Fibroblast of the conjunctiva (primary cell): ENCODE measurements around the gene ZC3H14.
"Not testable (repeated sequence)": the region's sequence is repeated elsewhere in the genome, so short reads cannot be mapped to it uniquely, and the experiment has no call there.

ENCODE experiments used
- DNase-seq: peaks from one replicate; pipeline ENCODE4 v3.0.0-alpha.2; 2010; ENCODE audit warnings: low read depth

The ZC3H14 gene, protein sequence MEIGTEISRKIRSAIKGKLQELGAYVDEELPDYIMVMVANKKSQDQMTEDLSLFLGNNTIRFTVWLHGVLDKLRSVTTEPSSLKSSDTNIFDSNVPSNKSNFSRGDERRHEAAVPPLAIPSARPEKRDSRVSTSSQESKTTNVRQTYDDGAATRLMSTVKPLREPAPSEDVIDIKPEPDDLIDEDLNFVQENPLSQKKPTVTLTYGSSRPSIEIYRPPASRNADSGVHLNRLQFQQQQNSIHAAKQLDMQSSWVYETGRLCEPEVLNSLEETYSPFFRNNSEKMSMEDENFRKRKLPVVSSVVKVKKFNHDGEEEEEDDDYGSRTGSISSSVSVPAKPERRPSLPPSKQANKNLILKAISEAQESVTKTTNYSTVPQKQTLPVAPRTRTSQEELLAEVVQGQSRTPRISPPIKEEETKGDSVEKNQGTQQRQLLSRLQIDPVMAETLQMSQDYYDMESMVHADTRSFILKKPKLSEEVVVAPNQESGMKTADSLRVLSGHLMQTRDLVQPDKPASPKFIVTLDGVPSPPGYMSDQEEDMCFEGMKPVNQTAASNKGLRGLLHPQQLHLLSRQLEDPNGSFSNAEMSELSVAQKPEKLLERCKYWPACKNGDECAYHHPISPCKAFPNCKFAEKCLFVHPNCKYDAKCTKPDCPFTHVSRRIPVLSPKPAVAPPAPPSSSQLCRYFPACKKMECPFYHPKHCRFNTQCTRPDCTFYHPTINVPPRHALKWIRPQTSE

DNA sequence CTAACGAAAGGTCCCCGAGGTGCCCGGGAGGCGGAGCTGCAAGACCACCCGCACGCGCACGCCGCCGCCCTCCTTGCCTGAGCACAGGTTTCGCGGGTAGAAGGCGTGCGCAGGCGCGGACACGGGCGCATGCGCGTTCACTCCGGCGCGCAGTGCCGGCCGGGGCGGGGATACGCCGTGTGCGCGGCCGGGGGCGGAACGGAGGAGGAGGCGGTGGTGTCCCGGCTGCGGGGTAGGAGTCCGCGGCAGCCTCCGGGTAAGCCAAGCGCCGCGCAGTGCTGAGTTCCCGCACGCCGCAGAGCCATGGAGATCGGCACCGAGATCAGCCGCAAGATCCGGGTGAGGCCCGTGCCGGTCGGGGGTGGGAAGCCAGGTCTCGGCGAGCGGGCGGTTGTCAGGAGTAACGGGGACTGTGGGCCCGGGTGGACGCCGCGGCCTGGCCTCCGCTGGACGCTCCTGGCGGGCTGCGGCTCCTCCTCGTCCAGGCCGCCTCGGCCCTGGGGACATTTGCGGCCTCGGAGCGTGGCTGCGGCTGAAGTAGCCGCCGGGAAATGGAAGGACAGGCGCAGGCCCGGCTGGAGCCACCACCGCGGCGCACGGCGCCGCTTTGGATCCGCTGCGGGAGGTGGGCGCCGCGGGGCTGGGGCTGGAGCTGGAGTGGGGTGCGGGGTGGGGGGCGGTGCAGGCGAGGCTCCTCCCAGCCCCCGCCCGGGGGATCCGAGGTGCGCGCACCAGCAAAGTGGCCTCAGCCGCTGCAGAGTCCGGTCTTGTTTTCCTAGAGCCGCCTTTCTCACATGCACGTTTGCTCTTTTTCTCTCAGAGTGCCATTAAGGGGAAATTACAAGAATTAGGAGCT, at the start of gene ZC3H14:
TSS of gene ZC3H14 (plus strand) at position 207 of the 856 bp plus-strand sequence. CDS start at position 304, 97 bp downstream.
- peak; percentile 72 for DNase-seq

DNA sequence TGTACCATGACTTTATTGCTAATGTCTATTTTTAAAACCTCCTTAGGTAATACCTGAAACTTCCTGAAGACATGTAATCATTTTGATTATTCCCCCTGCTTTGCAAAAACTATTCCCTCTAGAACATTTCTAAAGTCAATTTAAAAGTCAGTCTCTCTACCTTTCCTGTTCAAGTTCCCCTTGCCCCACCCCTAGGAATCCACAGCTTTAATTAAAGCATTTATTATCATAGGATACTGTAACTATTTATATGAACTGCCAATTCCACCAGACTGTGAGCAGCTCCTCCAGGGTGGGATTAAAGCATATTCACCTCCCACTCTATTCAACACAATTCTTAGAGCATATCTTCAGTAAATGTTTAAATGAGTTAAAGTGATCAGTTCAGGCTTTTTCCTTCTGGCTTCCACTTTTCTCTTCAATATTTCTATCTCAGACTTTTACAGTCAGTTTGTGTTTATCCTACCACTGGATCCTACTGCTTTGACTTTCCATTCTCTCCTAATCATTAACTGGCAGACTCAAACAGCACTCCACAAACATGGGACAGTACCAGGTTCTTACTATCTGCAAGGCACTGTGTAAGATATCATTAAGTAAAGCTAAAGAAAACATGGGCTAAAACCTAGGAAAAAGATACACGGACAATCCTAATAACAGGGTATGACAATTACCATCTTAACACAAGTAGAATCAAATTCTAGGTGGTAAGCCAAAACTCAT, 47.2 kb upstream of the ZC3H14 start:
- DNase-seq = no peak

DNA sequence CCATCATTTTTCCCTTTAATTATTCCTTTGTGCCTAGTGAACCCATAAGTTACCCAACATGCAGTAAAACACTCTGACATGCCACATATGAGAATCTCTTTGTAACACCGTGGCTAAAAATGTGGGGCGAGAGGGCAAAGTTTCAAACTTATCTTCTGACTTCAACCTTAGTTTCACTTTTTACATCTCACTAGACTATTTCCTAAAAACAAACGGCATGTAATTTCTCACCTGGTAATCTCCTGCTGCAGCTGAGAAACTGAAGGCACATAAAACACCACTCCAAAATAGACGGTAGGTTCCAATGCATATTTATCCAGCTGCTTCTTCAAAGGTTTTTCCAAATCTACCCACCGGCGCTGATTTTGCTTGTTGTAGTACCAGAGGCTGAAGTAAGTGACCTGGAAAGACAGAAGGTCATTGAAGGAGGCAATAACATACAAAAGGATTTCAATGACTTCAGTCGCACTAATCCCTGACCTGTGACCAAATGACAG, 45.9 kb upstream of the ZC3H14 start:
- DNase-seq = no peak

DNA sequence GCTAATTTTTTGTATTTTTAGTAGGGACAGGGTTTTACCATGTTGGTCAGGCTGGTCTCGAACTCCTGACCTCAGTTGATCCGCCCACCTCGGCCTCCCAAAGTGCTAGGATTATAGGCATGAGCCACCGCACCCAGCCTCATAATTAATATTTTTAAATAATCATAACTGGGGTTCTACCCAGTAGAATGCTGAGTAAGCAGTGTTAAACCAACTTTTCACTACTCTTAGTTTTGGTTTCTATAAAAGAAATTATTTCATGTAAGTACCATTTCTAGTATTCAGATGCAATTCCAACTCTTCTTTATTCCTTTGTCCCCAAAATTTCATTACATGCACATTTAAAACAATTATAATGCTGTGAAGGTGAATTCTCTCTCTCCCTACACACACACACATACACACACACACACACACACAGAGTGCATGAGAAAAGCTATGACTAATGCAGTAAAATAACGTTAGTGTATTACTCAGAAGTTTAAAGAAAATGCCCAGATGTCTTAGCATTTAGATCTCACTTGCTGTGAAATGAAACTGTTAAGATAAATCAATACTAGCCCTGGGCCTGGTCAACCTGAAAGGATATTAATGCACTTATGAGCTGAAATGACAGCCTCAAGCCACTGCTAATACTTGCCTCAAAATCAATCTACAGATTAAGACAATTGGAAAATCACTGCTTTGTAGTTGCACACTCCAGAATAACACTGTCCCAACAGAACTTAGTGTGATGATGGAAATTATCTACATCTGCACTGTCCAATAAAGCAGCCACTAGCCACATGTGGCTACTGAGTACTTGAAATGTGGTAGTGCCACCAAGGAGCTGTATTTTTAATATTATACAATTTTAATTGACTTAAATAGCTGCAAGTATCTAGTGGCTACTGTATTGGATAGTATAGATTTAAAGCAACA, 44.0 kb upstream of the ZC3H14 start:
- DNase-seq = peak; percentile 34

DNA sequence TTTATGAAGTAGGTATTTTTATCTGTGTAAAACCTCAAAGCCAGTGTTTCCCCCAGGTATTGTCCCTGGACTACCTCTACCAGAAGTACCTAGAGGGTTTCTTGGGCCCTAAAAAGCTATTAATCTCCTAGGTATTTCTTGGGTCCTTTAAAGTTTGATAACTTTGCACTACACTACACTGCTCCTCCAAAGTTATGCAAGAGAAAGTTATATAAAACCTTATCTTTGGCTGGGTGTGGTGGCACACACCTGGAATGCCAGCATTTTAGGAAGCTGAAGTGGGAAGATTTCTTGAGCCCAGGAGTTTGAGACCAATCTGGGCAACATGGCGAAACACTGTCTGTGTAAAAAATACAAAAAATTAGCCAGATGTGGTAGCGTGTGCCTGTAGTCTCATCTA, 42.9 kb upstream of the ZC3H14 start:
- no peak for DNase-seq

DNA sequence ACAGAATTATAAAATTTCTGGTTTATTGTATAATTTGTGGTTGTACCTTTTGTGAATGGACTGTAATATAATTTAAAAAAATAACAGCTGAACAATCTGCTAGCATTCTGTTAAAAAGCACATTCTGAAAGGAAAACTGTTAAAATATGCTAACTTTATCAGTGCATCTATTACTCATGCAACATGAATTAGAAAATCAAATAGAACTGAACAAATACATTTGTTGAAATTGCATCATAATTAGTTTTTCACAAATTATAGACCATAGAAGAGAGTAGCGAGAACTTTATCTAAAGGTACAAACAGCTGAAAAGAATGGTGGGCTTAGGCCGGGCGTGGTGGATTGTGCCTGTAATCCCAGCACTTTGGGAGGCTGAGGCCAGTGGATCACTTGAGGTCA, 41.0 kb upstream of the ZC3H14 start:
- DNase-seq = no peak

DNA sequence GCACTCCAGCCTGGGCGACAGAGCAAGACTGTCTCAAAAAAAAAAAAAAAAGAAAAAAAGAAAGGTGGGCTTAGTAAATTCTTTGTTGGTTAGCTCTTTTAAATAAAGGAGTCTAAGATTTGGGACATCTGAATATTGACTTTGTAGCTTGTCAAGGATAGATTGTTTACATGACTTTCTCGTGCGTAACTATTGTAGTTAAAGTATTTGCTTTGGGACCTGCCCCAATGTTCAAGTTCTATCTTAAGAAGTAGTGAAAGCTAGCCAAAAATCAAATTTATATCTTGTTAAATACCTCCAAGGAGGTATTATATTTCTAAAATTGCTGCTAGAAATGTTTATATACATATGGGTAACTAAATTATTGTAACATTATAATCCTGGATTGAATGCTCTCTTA, 40.4 kb upstream of the ZC3H14 start:
- DNase-seq = no peak

DNA sequence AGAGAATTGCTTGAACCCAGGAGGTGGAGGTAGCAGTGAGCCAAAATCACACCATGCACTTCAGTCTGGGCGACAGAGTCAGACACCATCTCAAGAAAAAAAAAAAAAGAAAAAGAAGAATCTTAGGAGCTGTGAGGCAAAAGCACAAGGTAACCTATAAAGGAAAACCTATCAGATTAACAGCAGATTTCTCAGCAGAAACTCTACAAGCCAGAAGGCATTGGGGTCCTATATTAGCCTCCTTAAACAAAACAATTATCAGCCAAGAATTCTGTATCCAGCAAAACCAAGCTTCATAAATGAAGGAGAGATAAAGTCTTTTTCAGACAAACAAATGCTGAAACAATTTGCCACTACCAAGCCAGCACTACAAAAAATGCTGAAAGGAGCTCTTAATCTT, 32.9 kb upstream of the ZC3H14 start:
- not testable (repeated sequence) for DNase-seq

DNA sequence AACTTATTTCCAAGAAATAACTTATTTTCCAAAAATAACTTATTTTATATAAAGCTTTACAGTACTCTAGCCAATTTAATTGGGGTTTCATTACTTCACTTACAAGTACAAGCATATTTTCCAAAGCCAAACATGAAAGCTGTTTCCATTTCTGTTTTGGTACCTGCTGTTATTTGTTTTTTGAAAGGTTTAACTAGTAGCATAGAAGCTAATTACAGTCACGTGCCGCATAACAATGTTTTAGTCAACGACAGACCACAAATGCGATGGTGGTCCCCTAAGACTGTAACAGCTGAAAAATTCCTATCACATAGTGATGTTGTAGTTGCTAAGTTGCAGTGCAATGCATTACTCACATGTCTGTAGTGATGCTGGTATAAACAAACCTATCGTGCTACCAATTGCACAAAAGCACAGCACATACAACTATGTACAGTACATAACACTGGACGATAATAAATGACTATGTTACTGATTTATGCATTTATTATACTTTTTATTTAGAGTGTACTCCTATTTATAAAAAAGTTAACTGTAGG, 29.7 kb upstream of the ZC3H14 start:
- DNase-seq = no peak

DNA sequence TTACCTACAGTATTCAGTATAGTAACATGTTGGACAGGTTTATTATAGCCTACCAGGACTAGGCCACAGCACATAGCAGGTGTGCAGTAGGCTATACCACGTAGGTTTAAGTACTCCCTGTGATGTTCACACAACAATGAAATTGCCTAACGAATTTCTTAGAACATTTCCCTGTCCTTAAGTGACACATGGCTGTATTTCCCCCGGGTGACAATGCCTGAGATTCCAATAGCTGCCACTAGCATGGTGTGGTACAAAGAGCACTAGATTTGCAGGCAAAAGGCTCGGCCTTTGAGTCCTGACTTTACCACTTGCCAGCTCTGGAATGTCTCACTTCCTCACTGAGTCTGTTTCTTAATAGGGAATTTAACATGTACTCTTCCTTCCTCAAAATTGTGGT, 27.7 kb upstream of the ZC3H14 start:
- no peak for DNase-seq

DNA sequence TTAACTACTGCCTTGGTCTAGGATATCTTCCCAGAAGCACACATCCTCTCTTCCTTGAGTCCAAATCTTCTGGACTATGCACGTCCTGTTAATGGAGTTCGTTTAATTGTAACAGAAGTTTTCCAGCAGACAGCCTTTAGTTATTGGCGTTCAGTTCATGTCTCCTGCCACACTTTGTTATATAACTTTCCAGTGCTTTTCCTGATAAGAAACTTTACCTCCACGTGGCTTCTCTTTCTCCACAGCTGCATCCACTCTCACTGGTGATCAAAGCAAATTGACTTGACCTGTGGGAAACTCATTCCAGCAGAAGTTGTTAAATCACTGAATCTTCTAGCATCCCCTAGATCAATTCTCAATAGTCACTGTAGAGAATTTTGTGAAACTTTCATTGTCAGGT, 27.0 kb upstream of the ZC3H14 start:
- no peak for DNase-seq

DNA sequence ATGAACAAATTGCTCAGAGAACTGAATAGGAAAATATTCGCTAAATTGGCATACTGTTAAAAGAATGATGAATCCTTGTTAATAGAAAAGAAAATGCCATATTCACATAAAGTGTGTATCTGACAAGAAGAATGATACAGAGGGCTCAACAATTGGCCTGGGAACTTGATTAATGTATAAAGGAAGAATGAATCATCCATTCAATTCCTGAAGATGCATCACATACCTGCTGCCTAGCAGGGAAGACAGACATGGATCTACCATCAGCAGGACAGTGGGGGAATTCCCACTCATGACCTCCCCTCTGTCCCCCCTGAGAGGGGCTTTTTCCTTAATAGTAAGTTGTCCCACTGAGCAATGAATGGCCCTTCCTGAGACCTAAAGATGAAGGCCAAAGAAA, 21.5 kb upstream of the ZC3H14 start:
- DNase-seq = no peak

DNA sequence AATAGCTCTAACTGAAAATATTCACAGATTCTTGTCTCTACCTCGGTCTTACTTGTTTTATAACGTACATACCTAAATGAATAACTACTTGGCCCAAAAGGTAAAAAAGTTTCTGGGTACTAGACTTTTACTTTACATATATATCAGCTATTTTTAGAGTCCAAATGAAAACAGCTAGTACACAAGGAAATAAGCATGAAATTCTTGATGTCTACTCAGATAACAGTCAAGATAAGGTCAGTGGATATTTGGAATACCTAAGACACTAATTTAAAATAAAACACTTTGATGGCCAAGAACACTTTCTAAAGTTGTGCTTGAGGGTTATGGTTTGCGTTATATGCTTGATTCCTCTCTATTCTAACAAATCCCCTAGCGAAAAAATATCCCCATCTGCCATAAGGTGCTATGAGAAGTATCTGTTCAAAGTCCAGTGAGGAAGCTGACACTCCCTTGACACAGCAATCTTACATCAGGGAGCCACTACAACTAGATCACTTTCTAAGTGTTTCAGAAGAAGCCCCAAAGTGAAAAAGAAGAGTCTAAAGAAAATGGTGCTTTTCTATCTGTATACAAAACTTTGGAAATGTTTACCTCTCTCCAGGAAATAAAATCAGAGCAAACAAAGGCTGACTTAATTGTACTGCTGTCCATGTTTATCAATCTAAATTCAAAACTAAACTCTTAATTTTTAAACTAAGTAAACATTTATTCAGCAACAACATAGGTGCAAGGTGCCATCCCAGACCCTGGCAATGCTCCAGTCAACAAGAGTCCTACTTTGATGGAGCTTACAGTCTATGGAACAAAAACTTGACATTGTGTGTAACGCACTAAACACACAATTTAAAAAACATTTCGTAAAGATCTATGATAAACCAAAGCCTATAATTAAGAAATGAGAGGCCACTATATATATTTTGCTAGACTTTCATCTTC, 19.7 kb upstream of the ZC3H14 start:
- no peak for DNase-seq

DNA sequence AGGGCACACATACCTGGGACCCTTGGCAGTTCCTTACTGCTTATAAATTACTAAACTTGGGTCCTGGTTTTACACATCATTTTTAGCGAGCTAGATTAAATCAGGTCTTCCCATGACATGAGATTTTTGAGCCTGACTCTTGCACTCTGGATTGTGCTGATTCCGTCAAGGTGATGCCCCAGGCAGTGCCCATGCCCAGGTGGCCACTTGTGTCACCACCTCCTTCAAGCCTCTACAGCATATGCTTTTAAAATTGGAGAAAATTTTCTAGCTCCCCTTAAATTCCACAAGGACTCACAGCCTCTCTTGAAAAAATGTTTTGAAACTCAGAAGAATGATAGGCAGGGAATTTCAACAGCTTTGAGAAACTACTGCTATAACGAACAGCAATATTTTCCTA, 17.6 kb upstream of the ZC3H14 start:
- DNase-seq = no peak

DNA sequence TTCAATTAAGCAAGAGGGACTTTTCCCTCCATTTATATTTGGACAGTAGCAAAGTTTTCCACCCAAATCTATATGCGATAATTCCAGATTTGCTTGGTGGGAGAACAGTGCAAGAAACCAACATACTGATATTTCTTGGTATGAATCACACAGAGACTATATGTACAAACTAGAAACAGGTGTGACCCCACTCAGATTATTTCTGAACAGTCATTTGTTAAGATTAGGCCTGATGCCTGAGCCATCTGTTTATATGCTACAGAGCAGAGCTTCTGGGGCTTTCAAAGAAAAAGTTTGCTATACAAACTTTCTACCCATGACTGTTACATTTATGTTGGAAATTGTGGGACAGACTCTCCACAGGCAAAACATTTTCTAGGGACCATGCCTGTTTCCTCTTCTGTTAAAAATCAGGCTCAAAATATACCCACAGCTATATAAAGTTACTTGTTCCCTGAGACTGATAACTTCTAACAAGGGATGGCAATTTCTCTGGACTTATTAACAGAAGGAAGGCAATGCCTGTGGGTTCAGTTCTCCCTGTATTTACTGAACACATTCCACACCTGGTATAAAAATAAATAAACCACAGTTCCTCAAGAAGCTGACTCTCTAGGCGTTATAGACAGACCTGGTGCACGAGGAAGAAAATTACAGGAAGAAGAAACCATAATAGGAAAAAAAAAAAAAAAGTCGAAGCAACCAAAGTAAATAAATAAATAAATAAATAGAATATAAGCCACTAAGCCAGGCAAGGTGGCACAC, 16.0 kb upstream of the ZC3H14 start:
- no peak for DNase-seq

DNA sequence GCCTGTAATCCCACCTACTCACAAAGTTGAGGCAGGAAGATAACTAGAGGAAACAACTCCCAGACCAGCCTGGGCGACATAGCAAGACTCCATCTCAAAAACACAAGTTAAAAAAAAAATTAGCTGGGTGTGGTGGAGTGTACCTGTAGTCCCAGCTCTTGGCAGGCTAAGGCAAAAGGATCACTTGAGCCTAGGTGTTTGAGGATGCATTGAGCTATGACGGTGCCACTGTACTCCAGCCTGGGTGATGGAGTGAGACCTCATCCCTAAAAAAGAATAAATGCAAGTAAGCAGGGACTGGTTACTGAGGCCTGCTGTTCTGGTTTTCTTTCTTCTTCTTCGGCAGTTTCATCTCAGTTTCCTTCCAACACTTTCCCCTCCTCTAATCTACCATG, 15.5 kb upstream of the ZC3H14 start:
- DNase-seq = no peak

DNA sequence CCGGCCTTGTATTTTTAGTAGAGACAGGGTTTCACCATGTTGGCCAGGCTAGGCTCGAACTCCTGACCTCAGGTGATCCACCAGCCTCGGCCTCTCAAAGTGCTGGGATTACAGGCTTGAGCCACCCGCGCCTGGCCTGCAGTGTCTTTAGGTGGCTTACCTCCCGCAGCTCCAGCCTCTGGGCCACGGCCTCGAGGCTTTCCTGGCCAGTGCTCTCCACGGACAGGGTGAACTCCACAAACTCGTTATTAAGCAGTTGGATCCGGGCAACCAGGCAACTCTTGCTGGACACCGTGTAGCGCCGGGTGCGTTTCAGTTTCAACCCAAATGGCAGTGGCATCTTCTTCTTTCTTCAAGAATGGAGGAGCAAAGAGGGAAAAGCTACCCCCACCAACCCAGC, 12.8 kb upstream of the ZC3H14 start:
- DNase-seq = no peak

DNA sequence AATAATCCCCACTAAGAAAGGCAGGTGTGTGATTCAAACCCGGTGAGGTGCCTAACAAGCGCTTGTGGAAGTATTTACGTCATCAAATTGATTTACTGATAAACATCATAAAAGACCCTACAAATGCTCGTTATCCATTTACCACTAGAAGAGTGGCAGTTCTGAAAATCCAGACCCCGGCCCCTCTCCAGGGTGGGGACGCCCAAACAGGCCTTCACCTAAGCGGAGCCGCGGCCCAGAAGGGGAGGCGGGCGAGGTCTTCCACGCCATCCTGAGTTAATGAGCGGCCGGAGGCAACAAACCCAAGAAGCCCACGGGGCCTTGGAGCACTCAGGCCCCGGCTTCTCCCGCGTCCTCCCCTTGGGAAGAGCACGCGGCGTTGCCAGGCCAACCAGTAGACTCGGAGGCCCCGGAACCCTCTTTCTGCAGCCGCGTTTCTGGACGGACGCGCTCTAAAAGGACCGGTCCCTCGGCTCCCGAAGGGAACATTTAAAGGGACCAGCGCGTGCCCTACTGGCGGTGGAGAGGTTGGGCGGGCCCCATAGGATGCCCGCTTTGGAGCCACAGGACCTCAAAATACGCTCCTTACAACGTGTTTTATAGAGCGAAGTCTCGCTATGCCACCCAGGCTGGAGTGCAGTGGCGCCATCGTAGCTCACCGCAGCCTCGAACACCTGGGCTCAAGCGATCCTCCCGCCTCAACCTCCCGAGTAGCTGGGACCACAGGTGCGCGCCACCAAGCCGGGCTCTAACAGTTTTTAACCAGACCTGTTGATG, 11.6 kb upstream of the ZC3H14 start:
- peak; percentile 64 for DNase-seq
